ENCODE measurements around the gene COL19A1.

The COL19A1 gene

GRCh38 chr6:70166088-70166958, 300.0 kb downstream of the COL19A1 start:
- Histone ChIP-seq H3K27me3 (ENCODE audit: control insufficient read depth, insufficient read depth, low read length) (no peaks in the 10 kb centered on the region), H3K36me3 (ENCODE audit: control insufficient read depth, insufficient read depth, low read length) (no peaks in the 10 kb centered on the region), H3K4me2 (ENCODE audit: low read length) (no peak overlapping the region), H3K4me1 (no peaks in the 10 kb centered on the region), H3K9ac (no peak overlapping the region), H2AFZ (peak overlapping the region; percentile 13), H3K79me2 (no peaks in the 10 kb centered on the region), H3K4me3 (ENCODE audit: low read depth, low read length) (no peak overlapping the region), H3K27ac (no peak overlapping the region), H3K9me3 (ENCODE audit: control insufficient read depth, low read length) (no peaks in the 10 kb centered on the region)
- peak; percentile 41 for TF ChIP-seq CTCF (IDR thresholded peaks at IDR 0.05)

GRCh38 chr6:70168681-70169377, 302.5 kb downstream of the COL19A1 start:
- H3K27me3 ChIP-seq (ENCODE audit: control insufficient read depth, insufficient read depth, low read length) = no peaks in the 10 kb centered on the region
- H3K36me3 ChIP-seq (ENCODE audit: control insufficient read depth, insufficient read depth, low read length) = no peaks in the 10 kb centered on the region
- no peaks in the 10 kb centered on the region for H3K79me2 ChIP-seq
- H3K4me1 ChIP-seq = no peaks in the 10 kb centered on the region
- H3K4me2 ChIP-seq (ENCODE audit: low read length) = no peak overlapping the region
- no peak overlapping the region for H3K9ac ChIP-seq
- no peak for TF ChIP-seq CTCF (IDR thresholded peaks at IDR 0.05)
- no peaks in the 10 kb centered on the region for H3K9me3 ChIP-seq (ENCODE audit: control insufficient read depth, low read length)
- H3K4me3 ChIP-seq (ENCODE audit: low read depth, low read length) = no peak overlapping the region
- no peak overlapping the region for H3K27ac ChIP-seq
- no peak overlapping the region for H2AFZ ChIP-seq

- Histone ChIP-seq H3K4me3 (ENCODE audit: low read depth, low read length) (no peak overlapping the region), H3K9ac (no peak overlapping the region), H3K4me2 (ENCODE audit: low read length) (no peak overlapping the region), H3K36me3 (ENCODE audit: control insufficient read depth, insufficient read depth, low read length) (no peaks in the 10 kb centered on the region), H3K27ac (no peak overlapping the region), H3K27me3 (ENCODE audit: control insufficient read depth, insufficient read depth, low read length) (no peaks in the 10 kb centered on the region), H3K4me1 (no peaks in the 10 kb centered on the region), H3K9me3 (ENCODE audit: control insufficient read depth, low read length) (no peaks in the 10 kb centered on the region), H3K79me2 (no peaks in the 10 kb centered on the region), H2AFZ (no peak overlapping the region)
- no peak for TF ChIP-seq CTCF (IDR thresholded peaks at IDR 0.05)
Measured at GRCh38 chr6:70171236-70171635, 304.9 kb downstream of the COL19A1 start.

- H2AFZ ChIP-seq = no peak overlapping the region
- no peak overlapping the region for H3K4me2 ChIP-seq (ENCODE audit: low read length)
- H3K36me3 ChIP-seq (ENCODE audit: control insufficient read depth, insufficient read depth, low read length) = no peaks in the 10 kb centered on the region
- H3K27me3 ChIP-seq (ENCODE audit: control insufficient read depth, insufficient read depth, low read length) = no peaks in the 10 kb centered on the region
- no peaks in the 10 kb centered on the region for H3K79me2 ChIP-seq
- H3K27ac ChIP-seq = no peak overlapping the region
- H3K4me1 ChIP-seq = no peaks in the 10 kb centered on the region
- no peak overlapping the region for H3K9ac ChIP-seq
- H3K9me3 ChIP-seq (ENCODE audit: control insufficient read depth, low read length) = no peaks in the 10 kb centered on the region
- H3K4me3 ChIP-seq (ENCODE audit: low read depth, low read length) = no peak overlapping the region
- no peak for TF ChIP-seq CTCF (IDR thresholded peaks at IDR 0.05)
Measured at GRCh38 chr6:70172252-70172651, 305.9 kb downstream of the COL19A1 start.

All from parathyroid adenoma (tissue), 2 donors.